ENCODE results near the gene SAMD4A.

- TF ChIP-seq, protein P1, sequence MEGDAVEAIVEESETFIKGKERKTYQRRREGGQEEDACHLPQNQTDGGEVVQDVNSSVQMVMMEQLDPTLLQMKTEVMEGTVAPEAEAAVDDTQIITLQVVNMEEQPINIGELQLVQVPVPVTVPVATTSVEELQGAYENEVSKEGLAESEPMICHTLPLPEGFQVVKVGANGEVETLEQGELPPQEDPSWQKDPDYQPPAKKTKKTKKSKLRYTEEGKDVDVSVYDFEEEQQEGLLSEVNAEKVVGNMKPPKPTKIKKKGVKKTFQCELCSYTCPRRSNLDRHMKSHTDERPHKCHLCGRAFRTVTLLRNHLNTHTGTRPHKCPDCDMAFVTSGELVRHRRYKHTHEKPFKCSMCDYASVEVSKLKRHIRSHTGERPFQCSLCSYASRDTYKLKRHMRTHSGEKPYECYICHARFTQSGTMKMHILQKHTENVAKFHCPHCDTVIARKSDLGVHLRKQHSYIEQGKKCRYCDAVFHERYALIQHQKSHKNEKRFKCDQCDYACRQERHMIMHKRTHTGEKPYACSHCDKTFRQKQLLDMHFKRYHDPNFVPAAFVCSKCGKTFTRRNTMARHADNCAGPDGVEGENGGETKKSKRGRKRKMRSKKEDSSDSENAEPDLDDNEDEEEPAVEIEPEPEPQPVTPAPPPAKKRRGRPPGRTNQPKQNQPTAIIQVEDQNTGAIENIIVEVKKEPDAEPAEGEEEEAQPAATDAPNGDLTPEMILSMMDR (conservative IDR thresholded peaks at IDR 0.05): no peak
- no peak for TF ChIP-seq EZH2 (IDR thresholded peaks at IDR 0.05; ENCODE audit: low read depth)
Measured at GRCh38 chr14:54738009-54738408, 171.1 kb downstream of the SAMD4A start.

All from PC-9 (cell line).